ENCODE measurements around the gene RASGEF1C.

The RASGEF1C gene

GRCh38 chr5:180170810-180171567 lies 38.0 kb downstream of the RASGEF1C start:
- H3K9me3 ChIP-seq (replicated peaks in 1 of 11), result no peaks in the 10 kb centered on the region
- H3K4me2 ChIP-seq, result peak overlapping the region; percentile 12 to 86 (median 68); a peak in 18 of 22 replicates
- peaks cover 0 to 18% (median 0%) of the 10 kb centered on the region in 11 experiments; a peak in 7 of 22 replicates for H3K27me3 ChIP-seq
- no peak overlapping the region for H3K4me3 ChIP-seq
- peaks cover 21 to 32% (median 28%) of the 10 kb centered on the region in 10 experiments for H3K4me1 ChIP-seq
- no peaks in the 10 kb centered on the region; a peak in 1 of 22 replicates for H4K20me1 ChIP-seq
- H3K9ac ChIP-seq, result peak overlapping the region in 2 of 11 experiments; percentile 10 to 54; a peak in 2 of 22 replicates
- no peak overlapping the region for H3K27ac ChIP-seq
- no peak for TF ChIP-seq Cebpa-rat (IDR thresholded peaks at IDR 0.05)
- no peaks in the 10 kb centered on the region for H3K36me3 ChIP-seq

GRCh38 chr5:180170106-180170809 lies 38.8 kb downstream of the RASGEF1C start:
- no peaks in the 10 kb centered on the region for H3K36me3 ChIP-seq
- H3K4me3 ChIP-seq, result no peak overlapping the region
- no peaks in the 10 kb centered on the region for H3K9me3 ChIP-seq (replicated peaks in 1 of 11)
- H3K27me3 ChIP-seq, result peaks cover 0 to 18% (median 0%) of the 10 kb centered on the region in 11 experiments; a peak in 7 of 22 replicates
- TF ChIP-seq Cebpa-rat (IDR thresholded peaks at IDR 0.05), result no peak
- H3K9ac ChIP-seq, result peak overlapping the region in 4 of 11 experiments; percentile 10 to 54 (median 30); a peak in 4 of 22 replicates
- peaks cover 21 to 38% (median 29%) of the 10 kb centered on the region in 10 experiments for H3K4me1 ChIP-seq
- peak overlapping the region; percentile 12 to 86 (median 68); a peak in 20 of 22 replicates for H3K4me2 ChIP-seq
- no peaks in the 10 kb centered on the region; a peak in 1 of 22 replicates for H4K20me1 ChIP-seq
- no peak overlapping the region for H3K27ac ChIP-seq

GRCh38 chr5:180169248-180170105 lies 39.5 kb downstream of the RASGEF1C start:
- Histone ChIP-seq H3K9ac (peak overlapping the region in 2 of 11 experiments; percentile 49 to 54; a peak in 2 of 22 replicates), H3K27me3 (peaks cover 0 to 18% (median 0%) of the 10 kb centered on the region in 11 experiments; a peak in 7 of 22 replicates), H3K4me2 (peak overlapping the region; percentile 34 to 86 (median 68); a peak in 20 of 22 replicates), H4K20me1 (no peaks in the 10 kb centered on the region), H3K27ac (no peak overlapping the region), H3K4me1 (peaks cover 21 to 40% (median 29%) of the 10 kb centered on the region in 10 experiments), H3K4me3 (no peak overlapping the region), H3K36me3 (no peaks in the 10 kb centered on the region), H3K9me3 (replicated peaks in 1 of 11) (peaks cover 0 to 4% (median 0%) of the 10 kb centered on the region in 11 experiments; a peak in 1 of 22 replicates)
- TF ChIP-seq Cebpa-rat (IDR thresholded peaks at IDR 0.05), result no peak

GRCh38 chr5:180168758-180169157 lies 40.3 kb downstream of the RASGEF1C start:
- no peaks in the 10 kb centered on the region for H3K36me3 ChIP-seq
- H3K27me3 ChIP-seq, result peaks cover 0 to 18% (median 0%) of the 10 kb centered on the region in 11 experiments; a peak in 7 of 22 replicates
- no peak for TF ChIP-seq Cebpa-rat (IDR thresholded peaks at IDR 0.05)

GRCh38 chr5:180166176-180166575 lies 42.8 kb downstream of the RASGEF1C start:
- no peak for TF ChIP-seq Cebpa-rat (IDR thresholded peaks at IDR 0.05)

More at GRCh38 chr5:180168758-180169157, 40.3 kb downstream of the RASGEF1C start:
- H4K20me1 ChIP-seq, result no peaks in the 10 kb centered on the region
- no peak overlapping the region for H3K27ac ChIP-seq
- H3K4me3 ChIP-seq, result no peak overlapping the region
- H3K4me2 ChIP-seq, result peak overlapping the region in 2 of 11 experiments; percentile 24 to 36; a peak in 3 of 22 replicates
- peaks cover 21 to 40% (median 29%) of the 10 kb centered on the region in 10 experiments for H3K4me1 ChIP-seq
- peaks cover 0 to 9% (median 2%) of the 10 kb centered on the region in 11 experiments; a peak in 6 of 22 replicates for H3K9me3 ChIP-seq (replicated peaks in 1 of 11)
- H3K9ac ChIP-seq, result no peak overlapping the region

GRCh38 chr5:180162304-180162661 lies 46.7 kb downstream of the RASGEF1C start:
- H3K4me1 ChIP-seq, result peaks cover 17 to 67% (median 22%) of the 10 kb centered on the region in 10 experiments
- H3K27ac ChIP-seq, result no peak overlapping the region
- H4K20me1 ChIP-seq, result no peaks in the 10 kb centered on the region
- TF ChIP-seq Cebpa-rat (IDR thresholded peaks at IDR 0.05), result no peak
- H3K9ac ChIP-seq, result no peak overlapping the region
- H3K4me3 ChIP-seq, result no peak overlapping the region
- peak overlapping the region in 3 of 11 experiments; percentile 87 to 95 (median 91); a peak in 5 of 22 replicates for H3K4me2 ChIP-seq
- H3K27me3 ChIP-seq, result no peaks in the 10 kb centered on the region
- peaks cover 0 to 11% (median 5%) of the 10 kb centered on the region in 11 experiments; a peak in 6 of 22 replicates for H3K9me3 ChIP-seq (replicated peaks in 1 of 11)
- no peaks in the 10 kb centered on the region for H3K36me3 ChIP-seq

More at GRCh38 chr5:180166176-180166575, 42.8 kb downstream of the RASGEF1C start:
- Histone ChIP-seq H3K9me3 (replicated peaks in 1 of 11) (peaks cover 0 to 11% (median 5%) of the 10 kb centered on the region in 11 experiments; a peak in 6 of 22 replicates), H4K20me1 (no peaks in the 10 kb centered on the region), H3K36me3 (no peaks in the 10 kb centered on the region), H3K27me3 (peaks cover 0 to 13% (median 0%) of the 10 kb centered on the region in 11 experiments; a peak in 7 of 22 replicates), H3K4me2 (peak overlapping the region in 2 of 11 experiments; percentile 53 to 56; a peak in 4 of 22 replicates), H3K27ac (no peak overlapping the region), H3K4me3 (no peak overlapping the region), H3K9ac (no peak overlapping the region), H3K4me1 (peaks cover 23 to 64% (median 28%) of the 10 kb centered on the region in 10 experiments)

GRCh38 chr5:180161420-180162303 lies 47.3 kb downstream of the RASGEF1C start:
- Histone ChIP-seq H3K4me3 (no peak overlapping the region), H3K27ac (peak overlapping the region in 4 of 11 experiments; percentile 14 to 41 (median 36); a peak in 7 of 22 replicates), H3K4me1 (peaks cover 17 to 62% (median 22%) of the 10 kb centered on the region in 10 experiments), H3K9ac (peak overlapping the region in 1 of 11 experiments; percentile 58; a peak in 1 of 22 replicates), H3K36me3 (no peaks in the 10 kb centered on the region), H3K4me2 (peak overlapping the region in 10 of 11 experiments; percentile 10 to 95 (median 60); a peak in 16 of 22 replicates), H3K9me3 (replicated peaks in 1 of 11) (peaks cover 0 to 11% (median 5%) of the 10 kb centered on the region in 11 experiments; a peak in 6 of 22 replicates), H4K20me1 (no peaks in the 10 kb centered on the region), H3K27me3 (no peaks in the 10 kb centered on the region)
- TF ChIP-seq Cebpa-rat (IDR thresholded peaks at IDR 0.05), result no peak
